Gastrocnemius medialis (tissue), 4 donors: ENCODE results near the gene CTNNA2. TPM values are rescaled to one million over a fixed set of nuclear protein-coding genes. Genes with fewer than 3 reads are reported as not detected.

Experiments
- ATAC-seq, 2 donors: fragments of 150-250 bp; one replicate each; pipeline ENCODE4 v1.9.1; 2016
- DNase-seq, 2 donors: peaks; one replicate each; pipeline ENCODE4 v3.0.0-alpha.2; 2019
- H3K27ac ChIP-seq, 4 donors: fragments of 200-600 bp; sonication (generic); 1 replicate in 1 of 4; 2 replicates in 3 of 4; pipeline ENCODE4 v1.5.1; 2016 to 2018; ENCODE audit warnings: mild to moderate bottlenecking in 2 of 4, moderate library complexity in 1 of 4
- H3K27me3 ChIP-seq, 3 donors: fragments of 200-600 bp; sonication (generic) in 2 of 3; 1 replicate in 1 of 3; 2 replicates in 2 of 3; pipeline versions ENCODE4 v1.5.1 to v1.6.0; 2016 to 2019; ENCODE audit warnings: mild to moderate bottlenecking in 1 of 3, moderate library complexity in 1 of 3
- H3K36me3 ChIP-seq, 2 donors: fragments of 200-600 bp; sonication (generic) in 1 of 2; one replicate each; pipeline ENCODE4 v1.5.1; 2017 to 2018
- H3K4me1 ChIP-seq, 2 donors: fragments of 200-600 bp; sonication (generic) in 1 of 2; one replicate each; pipeline ENCODE4 v1.5.1; 2016 to 2017; ENCODE audit warnings: mild to moderate bottlenecking in 2 of 2
- H3K4me3 ChIP-seq, 4 donors: fragments of 200-600 bp; sonication (generic) in 3 of 4; 1 replicate in 1 of 4; 2 replicates in 3 of 4; pipeline ENCODE4 v1.5.1; 2016 to 2019; ENCODE audit warnings: mild to moderate bottlenecking in 2 of 4
- H3K9me3 ChIP-seq, 3 donors: fragments of 200-600 bp; sonication (generic) in 2 of 3; 1 replicate in 1 of 3; 2 replicates in 2 of 3; pipeline ENCODE4 v1.5.1; 2016 to 2019
- POLR2A ChIP-seq, 2 donors: fragments of 450-650 bp; IDR thresholded peaks; one replicate each; pipeline ENCODE4 v1.6.1; 2017; ENCODE audit warnings: antibody characterized with exemption in 2 of 2, mild to moderate bottlenecking in 2 of 2, moderate library complexity in 2 of 2
- in situ Hi-C, 4 donors: fragments of 200-750 bp; cut with MboI; loops; one replicate each; pipeline versions ENCODE4 v1.15.0 to v1.8.0; 2017; ENCODE audit warnings: low sequenced_read_pairs in 4 of 4
- intact Hi-C: fragments of 100-400 bp; cut with DNase I; formaldehyde crosslinking; loops from one replicate; pipeline ENCODE4 v1.15.1; 2023; ENCODE audit warnings: low total_unique reads
- total RNA-seq, 4 donors: library from RNA; depleted of rRNA; stranded (reverse); fragments of >200 nt; gene quantifications; one replicate each; pipeline versions ENCODE4 v1.1.0 to v1.2.3, GENCODE V29; 2016
- TF ChIP-seq, protein P1 (sequence below), 5 experiments: fragments of 450-650 bp in 3 of 5; fragments of 200-600 bp in 2 of 5; sonication (generic) in 2 of 5; IDR thresholded peaks in 4 of 5; conservative IDR thresholded peaks in 1 of 5; 1 replicate in 4 of 5; 2 replicates in 1 of 5; pipeline ENCODE4 v1.5.1; 2016 to 2019; ENCODE audit warnings: antibody characterized with exemption in 5 of 5, mild to moderate bottlenecking in 3 of 5, moderate library complexity in 3 of 5

Gene CTNNA2
- total RNA-seq, 4 donors from 2014 or later = not detected

DNA sequence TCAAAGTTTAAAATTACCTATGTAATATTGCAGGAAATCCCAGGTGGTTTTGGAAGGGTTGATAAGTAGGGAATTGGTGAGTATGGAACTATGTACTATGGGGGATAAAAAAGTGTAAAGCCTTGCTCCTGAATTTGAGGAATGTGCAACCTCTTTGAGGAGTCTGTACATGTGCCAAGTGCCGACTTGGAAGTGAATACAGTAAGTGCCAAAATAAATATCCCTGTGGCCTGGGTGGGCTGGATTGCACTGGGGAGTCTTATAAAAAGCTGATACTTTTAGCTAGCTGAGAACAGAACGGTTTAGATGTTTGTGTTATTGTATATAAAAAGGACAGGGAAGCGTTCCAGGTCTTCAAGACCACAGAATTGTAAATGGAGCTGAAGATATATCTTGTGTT lies 1108.8 kb downstream of the CTNNA2 start:
- H3K4me1 ChIP-seq = no peaks in the 10 kb centered on the region
- ATAC-seq (no peak), DNase-seq (no peak)
- no peak overlapping the region for H3K4me3 ChIP-seq
- no peak for TF ChIP-seq POLR2A (IDR thresholded peaks at IDR 0.05)
- TF ChIP-seq, protein P1, sequence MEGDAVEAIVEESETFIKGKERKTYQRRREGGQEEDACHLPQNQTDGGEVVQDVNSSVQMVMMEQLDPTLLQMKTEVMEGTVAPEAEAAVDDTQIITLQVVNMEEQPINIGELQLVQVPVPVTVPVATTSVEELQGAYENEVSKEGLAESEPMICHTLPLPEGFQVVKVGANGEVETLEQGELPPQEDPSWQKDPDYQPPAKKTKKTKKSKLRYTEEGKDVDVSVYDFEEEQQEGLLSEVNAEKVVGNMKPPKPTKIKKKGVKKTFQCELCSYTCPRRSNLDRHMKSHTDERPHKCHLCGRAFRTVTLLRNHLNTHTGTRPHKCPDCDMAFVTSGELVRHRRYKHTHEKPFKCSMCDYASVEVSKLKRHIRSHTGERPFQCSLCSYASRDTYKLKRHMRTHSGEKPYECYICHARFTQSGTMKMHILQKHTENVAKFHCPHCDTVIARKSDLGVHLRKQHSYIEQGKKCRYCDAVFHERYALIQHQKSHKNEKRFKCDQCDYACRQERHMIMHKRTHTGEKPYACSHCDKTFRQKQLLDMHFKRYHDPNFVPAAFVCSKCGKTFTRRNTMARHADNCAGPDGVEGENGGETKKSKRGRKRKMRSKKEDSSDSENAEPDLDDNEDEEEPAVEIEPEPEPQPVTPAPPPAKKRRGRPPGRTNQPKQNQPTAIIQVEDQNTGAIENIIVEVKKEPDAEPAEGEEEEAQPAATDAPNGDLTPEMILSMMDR (IDR thresholded peaks at IDR 0.05 in 4 of 5, conservative IDR thresholded peaks at IDR 0.05 in 1 of 5) = no peak
- H3K36me3 ChIP-seq = no peaks in the 10 kb centered on the region
- in situ Hi-C loops (no loop called here), intact Hi-C loops (no loop called here)
- no peak overlapping the region for H3K27ac ChIP-seq
- H3K27me3 ChIP-seq = no peaks in the 10 kb centered on the region
- no peaks in the 10 kb centered on the region for H3K9me3 ChIP-seq

DNA sequence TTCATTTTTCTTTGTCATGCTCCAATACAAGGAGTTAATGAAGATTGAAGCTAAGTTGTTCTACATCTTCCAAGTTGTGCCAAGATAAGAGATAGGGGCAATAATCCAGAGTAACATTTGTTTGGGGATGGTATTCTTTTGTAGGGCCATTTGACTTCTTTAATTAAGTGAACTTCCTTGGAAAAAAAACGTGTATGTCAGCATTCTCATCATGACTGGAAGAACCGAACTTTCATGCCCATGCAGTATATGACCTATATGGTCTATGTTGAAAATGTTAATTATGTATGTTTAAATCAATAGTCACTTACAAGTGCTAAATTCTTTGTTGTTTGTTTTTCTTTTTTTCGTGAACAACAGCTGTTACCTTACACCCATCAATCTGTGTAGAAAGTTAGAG lies 1111.2 kb downstream of the CTNNA2 start:
- Histone ChIP-seq H3K36me3 (no peaks in the 10 kb centered on the region), H3K27me3 (no peaks in the 10 kb centered on the region), H3K27ac (no peak overlapping the region), H3K9me3 (no peaks in the 10 kb centered on the region), H3K4me3 (no peak overlapping the region), H3K4me1 (no peaks in the 10 kb centered on the region)
- TF ChIP-seq POLR2A (IDR thresholded peaks at IDR 0.05) = no peak
- intact Hi-C loops = no loop called here
- ATAC-seq (no peak), DNase-seq (no peak)
- in situ Hi-C loops = no loop called here

DNA sequence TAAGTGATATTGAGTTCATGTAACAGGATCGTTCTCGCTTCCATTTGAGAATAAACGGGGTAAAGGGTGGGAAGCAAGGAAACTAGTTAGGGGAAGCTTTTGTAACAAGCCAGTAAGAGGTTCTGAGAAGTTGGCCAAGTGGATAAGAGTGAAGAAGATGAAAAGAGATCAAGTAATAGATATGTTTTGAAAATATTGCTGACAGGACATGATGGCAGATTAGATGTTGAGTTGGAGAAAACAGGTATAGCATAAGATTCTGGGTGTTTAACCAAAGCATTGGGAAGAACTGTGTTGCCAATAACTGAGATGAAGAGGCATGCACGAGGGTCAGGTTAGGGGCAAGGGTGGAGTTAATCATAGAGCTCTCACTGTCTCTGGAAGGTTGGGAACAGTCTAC lies 1121.7 kb downstream of the CTNNA2 start:
- Histone ChIP-seq H3K36me3 (no peaks in the 10 kb centered on the region), H3K27ac (no peak overlapping the region), H3K27me3 (no peaks in the 10 kb centered on the region), H3K4me3 (no peak overlapping the region), H3K4me1 (no peaks in the 10 kb centered on the region), H3K9me3 (no peaks in the 10 kb centered on the region)
- intact Hi-C loops (no loop called here), in situ Hi-C loops (no loop called here)
- DNase-seq = no peak
- TF ChIP-seq, protein P1 (IDR thresholded peaks at IDR 0.05 in 4 of 5, conservative IDR thresholded peaks at IDR 0.05 in 1 of 5) = no peak
- TF ChIP-seq POLR2A (IDR thresholded peaks at IDR 0.05) = no peak
- ATAC-seq = no peak

DNA sequence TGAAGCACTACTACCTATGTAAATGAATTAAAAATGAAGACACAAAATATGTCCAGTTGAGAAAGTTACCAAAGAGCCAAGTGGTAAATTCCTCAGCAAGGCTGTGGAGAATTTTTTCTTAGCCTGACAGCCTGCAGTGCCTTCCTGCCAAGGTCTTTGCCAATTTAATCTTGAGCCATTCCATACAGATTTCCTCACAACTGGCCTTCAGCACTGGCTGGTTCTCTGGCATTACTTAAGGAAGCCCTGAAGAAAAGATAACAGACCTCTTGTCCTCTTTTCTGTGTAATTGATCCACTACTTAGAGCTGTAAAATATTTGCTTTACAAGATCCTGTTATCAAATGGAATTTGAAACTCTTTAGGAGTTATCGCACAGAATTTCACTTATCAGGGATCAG lies 1125.9 kb downstream of the CTNNA2 start:
- ATAC-seq (no peak), DNase-seq (no peak)
- in situ Hi-C loops = no loop called here
- no peaks in the 10 kb centered on the region for H3K36me3 ChIP-seq
- TF ChIP-seq, protein P1 (IDR thresholded peaks at IDR 0.05 in 4 of 5, conservative IDR thresholded peaks at IDR 0.05 in 1 of 5) = no peak
- TF ChIP-seq POLR2A (IDR thresholded peaks at IDR 0.05) = no peak
- intact Hi-C loops = no loop called here
- H3K4me1 ChIP-seq = no peaks in the 10 kb centered on the region
- no peaks in the 10 kb centered on the region for H3K9me3 ChIP-seq
- H3K27ac ChIP-seq = no peak overlapping the region
- H3K4me3 ChIP-seq = no peak overlapping the region
- no peaks in the 10 kb centered on the region for H3K27me3 ChIP-seq

DNA sequence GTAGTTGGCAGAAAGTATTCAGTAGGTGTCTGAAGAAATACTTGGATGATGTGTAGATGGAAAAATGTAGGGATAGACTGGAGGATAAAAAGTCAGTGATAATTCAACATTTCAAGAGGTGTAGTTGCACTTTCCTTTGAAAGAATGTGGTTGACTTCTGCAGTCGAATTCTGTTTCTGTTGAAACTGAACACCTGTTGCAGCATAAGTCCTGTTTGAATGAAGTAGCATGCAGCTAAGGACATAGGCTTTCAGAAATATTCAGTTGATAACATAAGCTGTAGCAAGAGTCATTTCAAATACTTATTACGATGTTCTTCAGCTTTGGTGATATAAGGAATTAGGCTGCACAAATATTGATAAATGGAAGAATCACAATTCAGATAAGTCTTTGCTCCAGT lies 1129.6 kb downstream of the CTNNA2 start:
- H3K4me1 ChIP-seq = no peaks in the 10 kb centered on the region
- no peaks in the 10 kb centered on the region for H3K27me3 ChIP-seq
- TF ChIP-seq, protein P1 (IDR thresholded peaks at IDR 0.05 in 4 of 5, conservative IDR thresholded peaks at IDR 0.05 in 1 of 5) = no peak
- TF ChIP-seq POLR2A (IDR thresholded peaks at IDR 0.05) = no peak
- no peaks in the 10 kb centered on the region for H3K9me3 ChIP-seq
- H3K36me3 ChIP-seq = no peaks in the 10 kb centered on the region
- no peak overlapping the region for H3K4me3 ChIP-seq
- intact Hi-C loops = no loop called here
- ATAC-seq = no peak
- in situ Hi-C loops = no loop called here
- no peak for DNase-seq
- H3K27ac ChIP-seq = no peak overlapping the region
